ENCODE data around the gene ARHGEF16. TPM values are rescaled to one million over a fixed set of nuclear protein-coding genes. Genes with fewer than 3 reads are reported as not detected.

The ARHGEF16 gene
- total and polyA plus RNA-seq, 2 donors (not counting 1 experiment from before 2014, with no cell fraction given): 0.13 to 0.22 TPM

- Histone ChIP-seq H3K9ac (ENCODE audit: low read length) (no peak overlapping the region), H3K4me3 (ENCODE audit: control extremely low read depth in 1 of 5, extremely low read depth in 1 of 5, insufficient read depth in 1 of 5, low read depth in 2 of 5, low read length in 4 of 5) (no peak overlapping the region), H3K9me3 (ENCODE audit: control extremely low read depth in 1 of 3, control insufficient read depth in 2 of 3, insufficient read depth in 1 of 3, low read length in 2 of 3) (no peaks in the 10 kb centered on the region), H3K27ac (ENCODE audit: low read length in 2 of 2) (no peak overlapping the region), H3K36me3 (replicated peaks in 1 of 2; ENCODE audit: control extremely low read depth in 1 of 2, control insufficient read depth in 1 of 2, extremely low read depth in 1 of 2, insufficient read depth in 2 of 2, low read length in 1 of 2) (no peaks in the 10 kb centered on the region), H4K20me1 (ENCODE audit: control insufficient read depth, insufficient read depth, low read length, poor library complexity, severe bottlenecking) (no peaks in the 10 kb centered on the region), H2AFZ (ENCODE audit: insufficient read depth, low read depth, low read length, poor library complexity, severe bottlenecking) (no peak overlapping the region), H3K4me2 (replicated peaks; ENCODE audit: low read depth, low read length, poor library complexity, severe bottlenecking) (no peak overlapping the region), H3K79me2 (ENCODE audit: control insufficient read depth, insufficient read depth, low read length) (no peaks in the 10 kb centered on the region), H3K27me3 (replicated peaks in 1 of 4; ENCODE audit: control extremely low read depth in 1 of 4, control insufficient read depth in 3 of 4, insufficient read depth in 4 of 4, low read length in 3 of 4) (no peaks in the 10 kb centered on the region), H3K4me1 (ENCODE audit: control insufficient read depth in 2 of 2, insufficient read depth in 2 of 2, low read length in 2 of 2) (no peaks in the 10 kb centered on the region)
- Mint-ChIP-seq H3K27me3 (peaks cover 3% of the 10 kb centered on the region), H3K27ac (no peak overlapping the region), H3K9me3 (ENCODE audit: insufficient read depth) (no peaks in the 10 kb centered on the region), H3K4me3 (no peak overlapping the region), H3K4me1 (no peaks in the 10 kb centered on the region)
- POLR2A ChIA-PET: no interaction called here
- TF ChIP-seq CTCF (IDR thresholded peaks at IDR 0.05): no peak
- no peak for TF ChIP-seq EZH2 (IDR thresholded peaks at IDR 0.05; ENCODE audit: borderline replicate concordance, insufficient read depth, low read depth, low read length, poor library complexity, severe bottlenecking)
- ATAC-seq (ENCODE audit: low read depth) (no peak), DNase-seq (no peak)
- 98% methylated on average over 6 of the region's 13 CpGs for WGBS (ENCODE audit: insufficient coverage)
- intact Hi-C loops (cut with micrococcal nuclease): no loop called here
- CTCF ChIA-PET: interaction anchor here (1.5 kb wide), 1 partner anchor 9 kb away, joined by 3 read pairs; no protein-coding TSS in a partner anchor
Observed at GRCh38 chr1:3461934-3462275, 7.4 kb downstream of the ARHGEF16 start.

- Histone ChIP-seq H3K4me3 (ENCODE audit: control extremely low read depth in 1 of 5, extremely low read depth in 1 of 5, insufficient read depth in 1 of 5, low read depth in 2 of 5, low read length in 4 of 5) (no peak overlapping the region), H3K27me3 (replicated peaks in 1 of 4; ENCODE audit: control extremely low read depth in 1 of 4, control insufficient read depth in 3 of 4, insufficient read depth in 4 of 4, low read length in 3 of 4) (no peaks in the 10 kb centered on the region), H3K9me3 (ENCODE audit: control extremely low read depth in 1 of 3, control insufficient read depth in 2 of 3, insufficient read depth in 1 of 3, low read length in 2 of 3) (no peaks in the 10 kb centered on the region), H4K20me1 (ENCODE audit: control insufficient read depth, insufficient read depth, low read length, poor library complexity, severe bottlenecking) (no peaks in the 10 kb centered on the region), H3K27ac (ENCODE audit: low read length in 2 of 2) (no peak overlapping the region), H3K79me2 (ENCODE audit: control insufficient read depth, insufficient read depth, low read length) (no peaks in the 10 kb centered on the region), H3K36me3 (replicated peaks in 1 of 2; ENCODE audit: control extremely low read depth in 1 of 2, control insufficient read depth in 1 of 2, extremely low read depth in 1 of 2, insufficient read depth in 2 of 2, low read length in 1 of 2) (no peaks in the 10 kb centered on the region), H3K4me1 (ENCODE audit: control insufficient read depth in 2 of 2, insufficient read depth in 2 of 2, low read length in 2 of 2) (no peaks in the 10 kb centered on the region), H2AFZ (ENCODE audit: insufficient read depth, low read depth, low read length, poor library complexity, severe bottlenecking) (no peak overlapping the region), H3K4me2 (replicated peaks; ENCODE audit: low read depth, low read length, poor library complexity, severe bottlenecking) (no peak overlapping the region), H3K9ac (ENCODE audit: low read length) (no peak overlapping the region)
- no peak for ATAC-seq (ENCODE audit: low read depth)
- WGBS (ENCODE audit: insufficient coverage): 83% methylated on average over 16 of the region's 16 CpGs
- Mint-ChIP-seq H3K27ac (no peak overlapping the region), H3K9me3 (ENCODE audit: insufficient read depth) (no peaks in the 10 kb centered on the region), H3K27me3 (peaks cover 3% of the 10 kb centered on the region), H3K4me1 (no peaks in the 10 kb centered on the region), H3K4me3 (no peak overlapping the region)
- no peak for DNase-seq
- TF ChIP-seq EZH2 (IDR thresholded peaks at IDR 0.05; ENCODE audit: borderline replicate concordance, insufficient read depth, low read depth, low read length, poor library complexity, severe bottlenecking) (no peak), CTCF (IDR thresholded peaks at IDR 0.05) (no peak)
- CTCF ChIA-PET: interaction anchor here (0.5 to 1.5 kb wide), 2 partner anchors 9 to 14 kb away, joined by 3 read pairs; no protein-coding TSS in a partner anchor
- intact Hi-C loops (cut with micrococcal nuclease): no loop called here
- POLR2A ChIA-PET: no interaction called here
Observed at GRCh38 chr1:3462356-3463012, 8.0 kb downstream of the ARHGEF16 start.
